Measurements from ENCODE around the gene PER1.

The PER1 gene

DNA sequence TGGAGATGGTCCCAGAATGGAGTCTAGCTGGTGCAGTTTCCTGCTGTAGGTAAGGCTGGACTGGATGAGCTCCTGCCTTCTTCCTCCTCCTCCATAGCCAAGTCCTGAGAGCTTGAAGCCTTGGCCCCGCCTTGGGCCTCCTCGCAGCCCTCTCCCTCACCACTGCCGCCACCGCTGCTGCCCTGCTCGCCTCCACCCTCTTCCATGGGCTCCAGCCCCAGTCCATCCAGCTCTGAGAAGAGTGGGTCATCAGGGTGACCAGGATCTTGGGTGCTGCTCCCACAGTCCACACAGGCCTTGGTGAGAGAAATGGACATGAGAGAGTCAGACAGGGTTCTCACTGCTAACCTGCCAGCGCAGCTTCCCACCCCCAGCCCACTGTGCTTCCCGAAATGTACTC lies 11.2 kb downstream of the PER1 start:
- no peak overlapping the region for H3K4ac ChIP-seq (ENCODE audit: low read depth in 1 of 2, low read length in 2 of 2)
- no peak overlapping the region for H2BK5ac ChIP-seq (ENCODE audit: low read depth, low read length, poor library complexity, severe bottlenecking)
- H3K9ac ChIP-seq (ENCODE audit: low read length) = no peak overlapping the region
- no peak overlapping the region for H2AFZ ChIP-seq (ENCODE audit: low read depth, low read length)
- H3K18ac ChIP-seq (ENCODE audit: low read depth in 1 of 2, low read length in 2 of 2) = no peak overlapping the region
- no peak overlapping the region for H3K4me2 ChIP-seq (ENCODE audit: low read length, poor library complexity, severe bottlenecking)
- no peak overlapping the region for H3K14ac ChIP-seq (ENCODE audit: low read length in 2 of 2)
- no peak overlapping the region for H3K4me3 ChIP-seq (ENCODE audit: insufficient read depth in 1 of 2, low read depth in 1 of 2, low read length in 2 of 2)
- 96% methylated on average over 7 of the region's 7 CpGs for WGBS
- H4K8ac ChIP-seq (ENCODE audit: low read length) = no peak overlapping the region
- H3K27me3 ChIP-seq (ENCODE audit: control insufficient read depth in 1 of 2, insufficient read depth in 1 of 2, low read length in 2 of 2) = no peaks in the 10 kb centered on the region
- no peak overlapping the region for H3K27ac ChIP-seq (ENCODE audit: low read length, poor library complexity, severe bottlenecking)
- peaks cover 5% of the 10 kb centered on the region for H3K4me1 ChIP-seq (ENCODE audit: control insufficient read depth, insufficient read depth, low read depth, low read length)
- no peak overlapping the region for H2BK120ac ChIP-seq (ENCODE audit: low read depth, low read length)
- H3K9me3 ChIP-seq (ENCODE audit: control insufficient read depth, low read length) = no peaks in the 10 kb centered on the region
- no peak overlapping the region for H2BK15ac ChIP-seq (ENCODE audit: low read depth, poor library complexity, severe bottlenecking)
- H3K36me3 ChIP-seq (ENCODE audit: control insufficient read depth in 1 of 2, insufficient read depth in 2 of 2, low read depth in 1 of 2, low read length in 2 of 2) = peaks cover 52 to 62% of the 10 kb centered on the region in 2 experiments
- H2BK12ac ChIP-seq (ENCODE audit: low read length in 2 of 2) = no peak overlapping the region
- no peak overlapping the region for H2AK5ac ChIP-seq (ENCODE audit: low read length, severe bottlenecking)
- DNase-seq = no peak
- no peak overlapping the region for H4K91ac ChIP-seq (ENCODE audit: low read length)
- peaks cover 5% of the 10 kb centered on the region for H3K79me1 ChIP-seq (replicated peaks; ENCODE audit: low read length, poor library complexity, severe bottlenecking)
- H3K23ac ChIP-seq (ENCODE audit: low read length in 2 of 2) = no peak overlapping the region

DNA sequence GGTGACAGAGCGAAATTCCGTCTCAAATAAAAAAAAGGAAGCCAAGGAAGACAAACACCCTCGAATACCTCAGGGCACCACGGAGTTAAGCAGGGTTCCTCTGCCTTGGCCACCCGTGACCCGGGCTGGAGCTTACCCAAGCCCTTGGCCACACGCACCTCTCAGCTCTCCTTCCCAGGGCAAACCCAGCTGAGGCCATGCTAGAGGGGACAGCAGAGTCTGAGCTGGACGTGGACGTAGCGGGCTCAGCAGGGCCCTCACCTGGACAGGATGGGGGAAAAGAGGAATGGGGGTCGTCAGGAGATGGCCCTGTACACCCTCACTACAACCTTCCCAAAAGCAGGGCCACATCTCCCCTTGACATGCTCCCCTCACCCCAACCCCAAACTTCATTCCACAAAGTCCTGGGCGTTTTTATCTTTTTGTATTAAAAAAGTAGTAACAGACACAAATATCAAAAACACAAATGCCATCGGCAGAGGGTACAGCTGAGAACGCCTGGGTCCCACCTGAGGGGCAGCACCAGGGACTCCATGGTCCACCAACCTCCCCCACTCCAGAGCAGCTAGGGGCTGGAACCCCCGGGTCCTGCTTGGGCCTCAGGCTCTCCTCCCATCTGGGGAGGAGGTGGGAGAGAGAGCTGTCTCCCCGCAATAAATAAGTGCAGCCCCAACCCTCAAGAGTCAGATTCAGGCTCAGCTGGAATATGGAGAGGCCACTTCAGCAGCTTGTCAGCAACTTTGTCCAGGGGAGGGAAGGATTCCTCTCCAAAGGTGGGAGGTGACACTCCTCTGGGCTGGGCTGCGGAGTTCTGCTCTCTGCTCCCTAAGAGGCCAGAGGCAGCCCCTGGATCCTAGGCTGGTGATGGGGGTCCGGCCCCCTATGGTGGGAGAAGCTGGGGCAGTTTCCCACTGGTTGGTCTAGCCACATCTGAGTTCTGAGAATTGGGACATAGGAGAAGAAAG lies 11.9 kb downstream of the PER1 start:
- Histone ChIP-seq H3K9ac (ENCODE audit: low read length) (no peak overlapping the region), H2BK15ac (ENCODE audit: low read depth, poor library complexity, severe bottlenecking) (no peak overlapping the region), H2BK120ac (ENCODE audit: low read depth, low read length) (no peak overlapping the region), H2BK12ac (ENCODE audit: low read length in 2 of 2) (no peak overlapping the region), H3K9me3 (ENCODE audit: control insufficient read depth, low read length) (no peaks in the 10 kb centered on the region), H3K27ac (ENCODE audit: low read length, poor library complexity, severe bottlenecking) (no peak overlapping the region), H2BK5ac (ENCODE audit: low read depth, low read length, poor library complexity, severe bottlenecking) (no peak overlapping the region), H4K91ac (ENCODE audit: low read length) (no peak overlapping the region), H3K79me1 (replicated peaks; ENCODE audit: low read length, poor library complexity, severe bottlenecking) (peaks cover 2% of the 10 kb centered on the region), H3K18ac (ENCODE audit: low read depth in 1 of 2, low read length in 2 of 2) (no peak overlapping the region), H3K14ac (ENCODE audit: low read length in 2 of 2) (no peak overlapping the region), H3K27me3 (ENCODE audit: control insufficient read depth in 1 of 2, insufficient read depth in 1 of 2, low read length in 2 of 2) (no peaks in the 10 kb centered on the region), H3K23ac (ENCODE audit: low read length in 2 of 2) (no peak overlapping the region), H3K4me3 (ENCODE audit: insufficient read depth in 1 of 2, low read depth in 1 of 2, low read length in 2 of 2) (no peak overlapping the region), H3K4me1 (ENCODE audit: control insufficient read depth, insufficient read depth, low read depth, low read length) (peaks cover 5% of the 10 kb centered on the region), H3K4ac (ENCODE audit: low read depth in 1 of 2, low read length in 2 of 2) (no peak overlapping the region), H3K4me2 (ENCODE audit: low read length, poor library complexity, severe bottlenecking) (no peak overlapping the region), H2AK5ac (ENCODE audit: low read length, severe bottlenecking) (no peak overlapping the region), H4K8ac (ENCODE audit: low read length) (no peak overlapping the region), H3K36me3 (ENCODE audit: control insufficient read depth in 1 of 2, insufficient read depth in 2 of 2, low read depth in 1 of 2, low read length in 2 of 2) (peaks cover 45 to 55% of the 10 kb centered on the region in 2 experiments), H2AFZ (ENCODE audit: low read depth, low read length) (no peak overlapping the region)
- WGBS = 95% methylated on average over 13 of the region's 18 CpGs
- DNase-seq = no peak

GRCh38 chr17:8138672-8139371 lies 13.4 kb downstream of the PER1 start:
- peak; percentile 98 for DNase-seq
- Histone ChIP-seq H3K4me1 (ENCODE audit: control insufficient read depth, insufficient read depth, low read depth, low read length) (peaks cover 5% of the 10 kb centered on the region), H3K18ac (ENCODE audit: low read depth in 1 of 2, low read length in 2 of 2) (no peak overlapping the region), H3K23ac (ENCODE audit: low read length in 2 of 2) (no peak overlapping the region), H2BK5ac (ENCODE audit: low read depth, low read length, poor library complexity, severe bottlenecking) (no peak overlapping the region), H3K27ac (ENCODE audit: low read length, poor library complexity, severe bottlenecking) (peak overlapping the region; percentile 82), H3K79me1 (replicated peaks; ENCODE audit: low read length, poor library complexity, severe bottlenecking) (peaks cover 2% of the 10 kb centered on the region), H2BK15ac (ENCODE audit: low read depth, poor library complexity, severe bottlenecking) (no peak overlapping the region), H2AFZ (ENCODE audit: low read depth, low read length) (no peak overlapping the region), H3K9ac (ENCODE audit: low read length) (peak overlapping the region; percentile 93), H3K36me3 (ENCODE audit: control insufficient read depth in 1 of 2, insufficient read depth in 2 of 2, low read depth in 1 of 2, low read length in 2 of 2) (peaks cover 34 to 42% of the 10 kb centered on the region in 2 experiments), H3K4me3 (ENCODE audit: insufficient read depth in 1 of 2, low read depth in 1 of 2, low read length in 2 of 2) (peak overlapping the region; percentile 52 to 81), H3K9me3 (ENCODE audit: control insufficient read depth, low read length) (no peaks in the 10 kb centered on the region), H2AK5ac (ENCODE audit: low read length, severe bottlenecking) (no peak overlapping the region), H4K91ac (ENCODE audit: low read length) (no peak overlapping the region), H3K27me3 (ENCODE audit: control insufficient read depth in 1 of 2, insufficient read depth in 1 of 2, low read length in 2 of 2) (no peaks in the 10 kb centered on the region), H2BK12ac (ENCODE audit: low read length in 2 of 2) (no peak overlapping the region), H3K4me2 (ENCODE audit: low read length, poor library complexity, severe bottlenecking) (peak overlapping the region; percentile 70), H2BK120ac (ENCODE audit: low read depth, low read length) (no peak overlapping the region), H3K14ac (ENCODE audit: low read length in 2 of 2) (no peak overlapping the region), H3K4ac (ENCODE audit: low read depth in 1 of 2, low read length in 2 of 2) (no peak overlapping the region), H4K8ac (ENCODE audit: low read length) (no peak overlapping the region)
- WGBS = under 1% methylated on average over 46 of the region's 46 CpGs

DNA sequence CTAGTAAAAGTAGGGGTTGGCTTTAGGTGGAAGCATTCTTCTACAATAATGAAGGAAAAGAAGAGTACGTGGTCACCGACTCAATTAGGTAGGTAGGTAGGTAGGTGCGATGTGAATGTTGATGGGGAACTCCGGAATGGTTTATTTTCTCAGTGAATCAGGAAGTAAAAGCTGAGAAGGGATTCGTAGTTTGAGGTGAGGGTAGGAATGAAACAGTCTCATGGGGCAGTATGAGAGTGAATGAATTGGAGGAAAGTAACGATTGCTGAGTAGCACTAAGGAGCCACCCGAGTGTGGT lies 13.9 kb downstream of the PER1 start:
- Histone ChIP-seq H3K14ac (ENCODE audit: low read length in 2 of 2) (no peak overlapping the region), H3K4me2 (ENCODE audit: low read length, poor library complexity, severe bottlenecking) (peak overlapping the region; percentile 68), H3K9ac (ENCODE audit: low read length) (peak overlapping the region; percentile 66), H3K18ac (ENCODE audit: low read depth in 1 of 2, low read length in 2 of 2) (no peak overlapping the region), H4K8ac (ENCODE audit: low read length) (peak overlapping the region; percentile 30), H2BK15ac (ENCODE audit: low read depth, poor library complexity, severe bottlenecking) (no peak overlapping the region), H2BK5ac (ENCODE audit: low read depth, low read length, poor library complexity, severe bottlenecking) (no peak overlapping the region), H3K79me1 (replicated peaks; ENCODE audit: low read length, poor library complexity, severe bottlenecking) (peaks cover 2% of the 10 kb centered on the region), H3K4me1 (ENCODE audit: control insufficient read depth, insufficient read depth, low read depth, low read length) (peaks cover 5% of the 10 kb centered on the region), H3K36me3 (ENCODE audit: control insufficient read depth in 1 of 2, insufficient read depth in 2 of 2, low read depth in 1 of 2, low read length in 2 of 2) (peaks cover 31 to 37% of the 10 kb centered on the region in 2 experiments), H3K4ac (ENCODE audit: low read depth in 1 of 2, low read length in 2 of 2) (no peak overlapping the region), H2BK12ac (ENCODE audit: low read length in 2 of 2) (no peak overlapping the region), H3K27me3 (ENCODE audit: control insufficient read depth in 1 of 2, insufficient read depth in 1 of 2, low read length in 2 of 2) (no peaks in the 10 kb centered on the region), H3K9me3 (ENCODE audit: control insufficient read depth, low read length) (no peaks in the 10 kb centered on the region), H2AFZ (ENCODE audit: low read depth, low read length) (no peak overlapping the region), H2BK120ac (ENCODE audit: low read depth, low read length) (no peak overlapping the region), H3K23ac (ENCODE audit: low read length in 2 of 2) (no peak overlapping the region), H3K4me3 (ENCODE audit: insufficient read depth in 1 of 2, low read depth in 1 of 2, low read length in 2 of 2) (peak overlapping the region in 1 of 2 experiments; percentile 65), H3K27ac (ENCODE audit: low read length, poor library complexity, severe bottlenecking) (peak overlapping the region; percentile 28), H4K91ac (ENCODE audit: low read length) (no peak overlapping the region), H2AK5ac (ENCODE audit: low read length, severe bottlenecking) (no peak overlapping the region)
- 7% methylated on average over 7 of the region's 7 CpGs for WGBS
- no peak for DNase-seq
